Ectodermal cell (in vitro differentiated cells): ENCODE results near the gene KCNQ1.
"Not testable (repeated sequence)": the region's sequence is repeated elsewhere in the genome, so short reads cannot be mapped to it uniquely, and the experiment has no call there.

Experiments used
- H3K27ac ChIP-seq: 2 replicates; pipeline ENCODE4 v1.7.0; 2013; ENCODE audit warnings: mild to moderate bottlenecking, low read depth, low read length; ENCODE audit not compliant: insufficient read depth, poor library complexity, severe bottlenecking
- H3K27me3 ChIP-seq: 2 replicates; pipeline ENCODE4 v1.7.0; 2013; ENCODE audit warnings: mild to moderate bottlenecking, low read length; ENCODE audit not compliant: insufficient read depth, control insufficient read depth, poor library complexity, severe bottlenecking
- H3K36me3 ChIP-seq: one replicate; pipeline ENCODE4 v1.7.0; 2013; ENCODE audit warnings: low read length; ENCODE audit not compliant: control insufficient read depth, insufficient read depth
- H3K4me1 ChIP-seq: one replicate; pipeline ENCODE4 v1.7.0; 2013; ENCODE audit warnings: low read length; ENCODE audit not compliant: control insufficient read depth, insufficient read depth
- H3K4me3 ChIP-seq: 2 replicates; pipeline ENCODE4 v1.7.0; 2013; ENCODE audit warnings: low read depth, low read length, control low read depth; ENCODE audit not compliant: insufficient read depth
- H3K9me3 ChIP-seq: 2 replicates; pipeline ENCODE4 v1.7.0; 2013; ENCODE audit warnings: mild to moderate bottlenecking, low read length, moderate library complexity; ENCODE audit not compliant: control insufficient read depth
- WGBS, 2 experiments: methylation state at CpG; one replicate each; pipeline ENCODE4 v1.1.7; 2013; ENCODE audit warnings: missing lambda C conversion rate in 2 of 2; 5-methylcytosine and 5-hydroxymethylcytosine counted together

KCNQ1 gene

GRCh38 chr11:2497951-2498350 is 53.1 kb downstream of the KCNQ1 start:
- H3K4me1 ChIP-seq, H3K36me3 ChIP-seq, H3K9me3 ChIP-seq, H3K4me3 ChIP-seq, H3K27ac ChIP-seq: not testable (repeated sequence)
- 89 to 95% methylated on average over 1 of the region's 1 CpG for WGBS, 2 experiments
- peaks cover 25% of the 10 kb centered on the region for H3K27me3 ChIP-seq

- 83 to 85% methylated on average over 7 of the region's 7 CpGs for WGBS, 2 experiments
- H3K27ac ChIP-seq, result no peak overlapping the region
- no peaks in the 10 kb centered on the region for H3K4me1 ChIP-seq
- peaks cover 27% of the 10 kb centered on the region for H3K27me3 ChIP-seq
- no peak overlapping the region for H3K4me3 ChIP-seq
- H3K36me3 ChIP-seq, result no peaks in the 10 kb centered on the region
- H3K9me3 ChIP-seq, result no peaks in the 10 kb centered on the region
Observed at GRCh38 chr11:2498750-2499149, 53.9 kb downstream of the KCNQ1 start.

- peaks cover 48% of the 10 kb centered on the region for H3K27me3 ChIP-seq
- H3K9me3 ChIP-seq, result no peaks in the 10 kb centered on the region
- WGBS, 2 experiments, result 91 to 94% methylated on average over 13 of the region's 13 CpGs
- no peak overlapping the region for H3K27ac ChIP-seq
- no peaks in the 10 kb centered on the region for H3K4me1 ChIP-seq
- H3K36me3 ChIP-seq, result no peaks in the 10 kb centered on the region
- H3K4me3 ChIP-seq, result no peak overlapping the region
Observed at GRCh38 chr11:2507212-2507901, 62.5 kb downstream of the KCNQ1 start.

- 84 to 91% methylated on average over 12 of the region's 12 CpGs for WGBS, 2 experiments
- no peaks in the 10 kb centered on the region for H3K9me3 ChIP-seq
- H3K4me1 ChIP-seq, result no peaks in the 10 kb centered on the region
- peaks cover 42% of the 10 kb centered on the region for H3K27me3 ChIP-seq
- H3K36me3 ChIP-seq, result no peaks in the 10 kb centered on the region
- no peak overlapping the region for H3K4me3 ChIP-seq
- no peak overlapping the region for H3K27ac ChIP-seq
Observed at GRCh38 chr11:2507945-2508749, 63.3 kb downstream of the KCNQ1 start.

- Histone ChIP-seq H3K36me3 (no peaks in the 10 kb centered on the region), H3K27me3 (peaks cover 42% of the 10 kb centered on the region), H3K9me3 (no peaks in the 10 kb centered on the region), H3K27ac (no peak overlapping the region), H3K4me3 (no peak overlapping the region), H3K4me1 (no peaks in the 10 kb centered on the region)
- WGBS, 2 experiments, result 50 to 75% methylated on average over 2 of the region's 2 CpGs
Observed at GRCh38 chr11:2508793-2509192, 64.0 kb downstream of the KCNQ1 start.

- no peaks in the 10 kb centered on the region for H3K36me3 ChIP-seq
- H3K27me3 ChIP-seq, result peaks cover 38% of the 10 kb centered on the region
- no peak overlapping the region for H3K4me3 ChIP-seq
- no peaks in the 10 kb centered on the region for H3K9me3 ChIP-seq
- 88 to 91% methylated on average over 16 of the region's 16 CpGs for WGBS, 2 experiments
- H3K4me1 ChIP-seq, result no peaks in the 10 kb centered on the region
- no peak overlapping the region for H3K27ac ChIP-seq
Observed at GRCh38 chr11:2509481-2510001, 64.7 kb downstream of the KCNQ1 start.

- Histone ChIP-seq H3K4me1 (no peaks in the 10 kb centered on the region), H3K27ac (no peak overlapping the region), H3K9me3 (no peaks in the 10 kb centered on the region), H3K36me3 (no peaks in the 10 kb centered on the region), H3K4me3 (no peak overlapping the region), H3K27me3 (peaks cover 26% of the 10 kb centered on the region)
- WGBS, 2 experiments, result 82 to 86% methylated on average over 16 of the region's 16 CpGs
Observed at GRCh38 chr11:2510626-2511402, 66.0 kb downstream of the KCNQ1 start.

GRCh38 chr11:2511421-2512369 is 66.9 kb downstream of the KCNQ1 start:
- Histone ChIP-seq H3K36me3 (no peaks in the 10 kb centered on the region), H3K4me3 (no peak overlapping the region), H3K4me1 (no peaks in the 10 kb centered on the region), H3K27ac (no peak overlapping the region), H3K9me3 (no peaks in the 10 kb centered on the region), H3K27me3 (peaks cover 17% of the 10 kb centered on the region)
- 92 to 93% methylated on average over 27 of the region's 27 CpGs for WGBS, 2 experiments
